ENCODE results near the gene CDON. TPM values are rescaled to one million over a fixed set of nuclear protein-coding genes. Genes with fewer than 3 reads are reported as not detected.

CDON gene
- total RNA-seq, 1 experiment from 2014 or later, result 10.1 TPM

- no peaks in the 10 kb centered on the region for H3K9me3 ChIP-seq (ENCODE audit: low read length)
- TF ChIP-seq EZH2 (IDR thresholded peaks at IDR 0.05; ENCODE audit: low read length, unreplicated experiment), result no peak
- no peak for TF ChIP-seq EZH2phosphoT487 (IDR thresholded peaks at IDR 0.05; ENCODE audit: borderline replicate concordance, low read length)
- TF ChIP-seq CTCF (conservative IDR thresholded peaks at IDR 0.05; ENCODE audit: low read depth, low read length), result no peak
- H2AFZ ChIP-seq (ENCODE audit: low read length), result 0 out of 2 replicates have a peak overlapping the region, but pooled peaks have one; percentile 1
- H3K27ac ChIP-seq (ENCODE audit: low read length), result peak overlapping the region; percentile 7; the same call in 1 of the 2 replicates
- peaks cover 39% of the 10 kb centered on the region for H3K4me1 ChIP-seq (ENCODE audit: insufficient read depth, low read length)
- no peaks in the 10 kb centered on the region for H4K20me1 ChIP-seq (ENCODE audit: low read length)
- H3K36me3 ChIP-seq (ENCODE audit: low read depth, low read length), result no peaks in the 10 kb centered on the region
- no peaks in the 10 kb centered on the region for H3K27me3 ChIP-seq (ENCODE audit: low read length)
- ChIA-PET POLR2A (ENCODE audit: unreplicated experiment) (no interaction called here), CTCF (no interaction called here)
- peak; percentile 67 for DNase-seq
- H3K9ac ChIP-seq (ENCODE audit: low read length), result no peak overlapping the region
- no peaks in the 10 kb centered on the region for H3F3A ChIP-seq (ENCODE audit: low read length, unreplicated experiment)
- no TSS peak for BruUV-seq (replicated peaks)
- peak overlapping the region; percentile 12 for H3K4me2 ChIP-seq (ENCODE audit: low read length)
- ATAC-seq, result peak; percentile 49
- no peaks in the 10 kb centered on the region for H3K9me2 ChIP-seq (replicated peaks; ENCODE audit: low read length)
- intact Hi-C loops (cut with micrococcal nuclease), result loop anchor here (5.0 to 10.0 kb wide), 2 partner anchors 42 to 185 kb away; no protein-coding TSS in a partner anchor
- H3K79me2 ChIP-seq (ENCODE audit: low read length), result no peaks in the 10 kb centered on the region
- no peak overlapping the region for H3K4me3 ChIP-seq (ENCODE audit: low read length)
Observed at GRCh38 chr11:126109941-126110731, 47.5 kb upstream of the CDON start.

GRCh38 chr11:126106594-126107328 is 44.1 kb upstream of the CDON start:
- no peak for TF ChIP-seq EZH2phosphoT487 (IDR thresholded peaks at IDR 0.05; ENCODE audit: borderline replicate concordance, low read length)
- TF ChIP-seq EZH2 (IDR thresholded peaks at IDR 0.05; ENCODE audit: low read length, unreplicated experiment), result no peak
- TF ChIP-seq CTCF (conservative IDR thresholded peaks at IDR 0.05; ENCODE audit: low read depth, low read length), result no peak
- Histone ChIP-seq H3K9ac (ENCODE audit: low read length) (no peak overlapping the region), H3F3A (ENCODE audit: low read length, unreplicated experiment) (no peaks in the 10 kb centered on the region), H3K27ac (ENCODE audit: low read length) (no peak overlapping the region), H3K4me1 (ENCODE audit: insufficient read depth, low read length) (peaks cover 16% of the 10 kb centered on the region), H3K36me3 (ENCODE audit: low read depth, low read length) (no peaks in the 10 kb centered on the region), H3K27me3 (ENCODE audit: low read length) (no peaks in the 10 kb centered on the region), H3K9me2 (replicated peaks; ENCODE audit: low read length) (no peaks in the 10 kb centered on the region), H3K4me2 (ENCODE audit: low read length) (no peak overlapping the region), H3K4me3 (ENCODE audit: low read length) (no peak overlapping the region), H4K20me1 (ENCODE audit: low read length) (no peaks in the 10 kb centered on the region), H3K79me2 (ENCODE audit: low read length) (no peaks in the 10 kb centered on the region), H3K9me3 (ENCODE audit: low read length) (no peaks in the 10 kb centered on the region), H2AFZ (ENCODE audit: low read length) (no peak overlapping the region)
- intact Hi-C loops (cut with micrococcal nuclease), result no loop called here
- DNase-seq, result no peak
- BruUV-seq (replicated peaks), result no TSS peak
- CTCF ChIA-PET, result no interaction called here
- POLR2A ChIA-PET (ENCODE audit: unreplicated experiment), result no interaction called here
- no peak for ATAC-seq

GRCh38 chr11:126105748-126106080 is 43.0 kb upstream of the CDON start:
- intact Hi-C loops (cut with micrococcal nuclease), result no loop called here
- Histone ChIP-seq H3K9me2 (replicated peaks; ENCODE audit: low read length) (no peaks in the 10 kb centered on the region), H2AFZ (ENCODE audit: low read length) (no peak overlapping the region), H3K27me3 (ENCODE audit: low read length) (no peaks in the 10 kb centered on the region), H3K27ac (ENCODE audit: low read length) (no peak overlapping the region), H3K79me2 (ENCODE audit: low read length) (no peaks in the 10 kb centered on the region), H3K9ac (ENCODE audit: low read length) (no peak overlapping the region), H3K4me2 (ENCODE audit: low read length) (no peak overlapping the region), H3K36me3 (ENCODE audit: low read depth, low read length) (no peaks in the 10 kb centered on the region), H3K4me1 (ENCODE audit: insufficient read depth, low read length) (peaks cover 14% of the 10 kb centered on the region), H3K9me3 (ENCODE audit: low read length) (no peaks in the 10 kb centered on the region), H3K4me3 (ENCODE audit: low read length) (no peak overlapping the region), H3F3A (ENCODE audit: low read length, unreplicated experiment) (no peaks in the 10 kb centered on the region), H4K20me1 (ENCODE audit: low read length) (no peaks in the 10 kb centered on the region)
- no peak for DNase-seq
- ChIA-PET POLR2A (ENCODE audit: unreplicated experiment) (no interaction called here), CTCF (no interaction called here)
- TF ChIP-seq CTCF (conservative IDR thresholded peaks at IDR 0.05; ENCODE audit: low read depth, low read length), result no peak
- no peak for TF ChIP-seq EZH2phosphoT487 (IDR thresholded peaks at IDR 0.05; ENCODE audit: borderline replicate concordance, low read length)
- no peak for TF ChIP-seq EZH2 (IDR thresholded peaks at IDR 0.05; ENCODE audit: low read length, unreplicated experiment)
- ATAC-seq, result no peak
- no TSS peak for BruUV-seq (replicated peaks)
